ENCODE measurements around the gene NEDD4L.
"Not testable (repeated sequence)": the region's sequence is repeated elsewhere in the genome, so short reads cannot be mapped to it uniquely, and the experiment has no call there.

NEDD4L gene

DNA sequence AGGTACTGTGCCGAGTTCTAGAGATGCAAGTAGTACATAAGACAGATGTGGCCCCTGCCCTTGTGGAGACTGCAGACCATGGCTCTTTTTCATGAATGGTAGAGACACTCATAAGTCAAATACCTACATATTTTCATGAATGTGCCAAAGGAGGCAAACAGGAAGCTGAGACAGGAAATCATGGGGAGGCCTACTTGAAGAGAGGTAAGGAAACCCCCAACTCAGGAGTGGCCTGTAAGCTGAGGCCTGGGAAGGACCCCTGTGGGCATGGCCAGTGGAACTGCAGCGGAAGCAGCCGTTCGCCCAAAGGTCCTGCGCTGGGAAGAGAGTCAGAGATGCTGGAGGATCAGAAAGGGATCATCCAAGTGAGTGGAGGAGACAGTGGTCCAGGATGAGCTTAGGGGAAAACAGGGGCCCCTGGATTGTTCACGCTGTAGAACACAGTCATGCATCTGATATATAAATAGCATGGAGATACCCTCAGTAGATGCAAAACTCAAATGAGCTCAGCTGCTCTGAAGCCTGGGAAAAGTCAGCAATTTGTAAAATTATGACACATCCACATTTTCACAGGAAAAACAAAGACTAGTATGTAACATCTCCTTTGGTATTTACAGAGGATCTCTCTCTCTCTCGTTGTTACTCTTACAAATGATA is 228.9 kb downstream of the NEDD4L start:
- TF ChIP-seq MYC (IDR thresholded peaks at IDR 0.05; ENCODE audit: low read depth, low read length): no peak
- TF ChIP-seq, protein P1, sequence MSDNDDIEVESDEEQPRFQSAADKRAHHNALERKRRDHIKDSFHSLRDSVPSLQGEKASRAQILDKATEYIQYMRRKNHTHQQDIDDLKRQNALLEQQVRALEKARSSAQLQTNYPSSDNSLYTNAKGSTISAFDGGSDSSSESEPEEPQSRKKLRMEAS (IDR thresholded peaks at IDR 0.05; ENCODE audit: low read depth, low read length): no peak
- TF ChIP-seq POLR2A (IDR thresholded peaks at IDR 0.05; ENCODE audit: extremely low read depth, insufficient read length): no peak
- TF ChIP-seq, protein P2, sequence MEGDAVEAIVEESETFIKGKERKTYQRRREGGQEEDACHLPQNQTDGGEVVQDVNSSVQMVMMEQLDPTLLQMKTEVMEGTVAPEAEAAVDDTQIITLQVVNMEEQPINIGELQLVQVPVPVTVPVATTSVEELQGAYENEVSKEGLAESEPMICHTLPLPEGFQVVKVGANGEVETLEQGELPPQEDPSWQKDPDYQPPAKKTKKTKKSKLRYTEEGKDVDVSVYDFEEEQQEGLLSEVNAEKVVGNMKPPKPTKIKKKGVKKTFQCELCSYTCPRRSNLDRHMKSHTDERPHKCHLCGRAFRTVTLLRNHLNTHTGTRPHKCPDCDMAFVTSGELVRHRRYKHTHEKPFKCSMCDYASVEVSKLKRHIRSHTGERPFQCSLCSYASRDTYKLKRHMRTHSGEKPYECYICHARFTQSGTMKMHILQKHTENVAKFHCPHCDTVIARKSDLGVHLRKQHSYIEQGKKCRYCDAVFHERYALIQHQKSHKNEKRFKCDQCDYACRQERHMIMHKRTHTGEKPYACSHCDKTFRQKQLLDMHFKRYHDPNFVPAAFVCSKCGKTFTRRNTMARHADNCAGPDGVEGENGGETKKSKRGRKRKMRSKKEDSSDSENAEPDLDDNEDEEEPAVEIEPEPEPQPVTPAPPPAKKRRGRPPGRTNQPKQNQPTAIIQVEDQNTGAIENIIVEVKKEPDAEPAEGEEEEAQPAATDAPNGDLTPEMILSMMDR (IDR thresholded peaks at IDR 0.05; ENCODE audit: low read depth, low read length): no peak
- no peak for DNase-seq (ENCODE audit: low read depth)
- H3K4me3 ChIP-seq (ENCODE audit: low read depth, low read length): no peak overlapping the region

DNA sequence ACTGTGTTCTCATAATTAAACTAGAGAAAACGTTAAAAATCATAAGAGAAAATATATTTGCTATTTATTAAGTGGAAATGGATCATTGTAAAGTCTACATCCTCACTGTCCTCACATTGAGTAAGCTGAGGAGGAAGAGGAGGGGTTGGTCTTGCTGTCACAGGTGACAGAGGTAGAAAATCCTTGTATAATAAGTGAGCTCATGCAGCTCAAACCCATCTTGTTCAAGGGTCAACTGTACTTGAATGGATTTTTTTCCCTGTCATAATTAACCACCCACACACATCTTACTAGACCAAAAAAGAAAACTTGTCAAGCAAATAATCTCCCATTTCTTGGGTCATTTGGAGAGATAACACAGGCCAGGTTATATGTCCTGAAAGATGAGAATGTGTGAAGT is 231.2 kb downstream of the NEDD4L start:
- no peak for DNase-seq (ENCODE audit: low read depth)
- no peak overlapping the region for H3K4me3 ChIP-seq (ENCODE audit: low read depth, low read length)
- TF ChIP-seq POLR2A (IDR thresholded peaks at IDR 0.05; ENCODE audit: extremely low read depth, insufficient read length) (no peak), MYC (IDR thresholded peaks at IDR 0.05; ENCODE audit: low read depth, low read length) (no peak)
- TF ChIP-seq, protein P2 (IDR thresholded peaks at IDR 0.05; ENCODE audit: low read depth, low read length): no peak
- TF ChIP-seq, protein P1 (IDR thresholded peaks at IDR 0.05; ENCODE audit: low read depth, low read length): no peak

DNA sequence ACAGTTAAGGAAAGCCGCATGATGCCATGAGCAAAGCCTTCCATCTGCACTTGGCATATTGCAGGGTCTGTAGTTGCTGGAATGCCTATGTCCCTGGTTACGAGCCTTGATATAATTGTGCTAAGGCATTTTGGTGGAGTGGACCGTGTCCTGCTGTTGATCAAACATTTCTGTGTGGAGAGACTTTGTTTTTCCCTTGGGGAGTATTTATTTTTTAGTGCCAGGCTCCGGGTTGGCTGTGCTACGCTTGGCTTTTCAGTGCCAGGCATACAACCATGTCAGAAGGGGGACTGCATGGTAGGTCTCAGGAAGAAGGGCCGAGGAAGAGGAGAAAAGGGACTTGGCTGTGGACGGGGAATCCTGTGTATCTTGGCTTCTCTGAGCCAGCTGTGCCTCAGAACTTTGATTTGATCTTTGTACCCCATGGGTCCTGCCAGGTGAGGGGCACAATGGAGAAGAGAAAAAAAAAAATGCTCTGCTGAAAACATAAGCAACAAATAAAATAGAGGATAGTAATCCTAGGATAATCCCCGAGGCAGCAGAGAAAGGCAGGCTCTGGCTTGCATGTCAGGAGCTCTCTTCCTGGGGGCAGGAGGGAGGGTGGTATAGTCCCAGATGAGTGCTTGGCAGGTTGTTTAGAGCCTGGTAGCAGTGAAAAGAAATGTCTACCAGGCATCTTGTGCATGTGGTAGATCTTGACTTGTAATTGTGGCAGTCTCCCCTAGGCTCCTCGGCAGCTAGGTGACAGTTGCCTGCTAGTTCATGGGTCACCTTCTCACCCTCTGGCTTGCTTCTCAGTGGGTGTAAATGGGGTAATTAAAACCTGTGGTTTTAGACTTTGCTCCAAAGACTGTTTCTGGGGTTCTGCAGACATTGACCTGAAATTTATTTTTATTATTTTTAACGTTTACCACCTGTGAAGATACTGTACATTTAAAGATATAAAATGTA is 233.0 kb downstream of the NEDD4L start:
- no peak for DNase-seq (ENCODE audit: low read depth)
- H3K4me3 ChIP-seq (ENCODE audit: low read depth, low read length): no peak overlapping the region
- TF ChIP-seq, protein P2 (IDR thresholded peaks at IDR 0.05; ENCODE audit: low read depth, low read length): no peak
- TF ChIP-seq MYC (IDR thresholded peaks at IDR 0.05; ENCODE audit: low read depth, low read length) (no peak), POLR2A (IDR thresholded peaks at IDR 0.05; ENCODE audit: extremely low read depth, insufficient read length) (no peak)
- TF ChIP-seq, protein P1 (IDR thresholded peaks at IDR 0.05; ENCODE audit: low read depth, low read length): no peak

DNA sequence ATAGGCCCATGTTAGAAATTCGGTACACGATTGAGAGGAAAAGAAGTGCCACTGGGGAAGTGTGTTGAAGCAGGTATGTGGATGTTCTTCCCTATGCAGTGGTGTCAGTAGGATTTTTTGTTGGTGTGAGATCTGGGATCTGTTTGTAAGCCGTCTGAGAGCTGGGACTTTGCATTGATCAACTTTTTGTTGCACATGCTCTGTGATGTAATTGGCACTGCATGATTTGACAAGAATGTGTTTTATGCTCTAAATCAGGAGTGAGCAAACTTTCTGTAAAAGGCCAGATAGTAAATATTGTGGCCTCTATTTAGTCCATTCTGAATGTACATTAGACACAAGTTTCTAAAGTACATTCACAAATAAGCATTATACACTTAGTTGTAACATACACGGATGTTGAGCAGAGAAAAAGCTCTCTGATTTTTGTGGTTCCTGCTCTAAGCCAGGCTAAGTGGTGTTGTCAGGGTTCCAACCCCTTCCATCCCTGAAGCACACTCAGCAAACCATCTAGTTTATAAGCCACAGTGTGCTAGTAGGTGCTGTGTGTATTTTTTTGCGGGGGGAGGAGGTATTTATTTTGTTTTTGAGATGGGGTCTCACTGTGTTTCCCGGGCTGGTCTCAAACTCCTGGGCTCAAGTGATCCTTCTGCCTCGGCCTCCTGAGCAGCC is 235.6 kb downstream of the NEDD4L start:
- DNase-seq (ENCODE audit: low read depth): no peak
- H3K4me3 ChIP-seq (ENCODE audit: low read depth, low read length): no peak overlapping the region
- TF ChIP-seq, protein P1 (IDR thresholded peaks at IDR 0.05; ENCODE audit: low read depth, low read length): no peak
- TF ChIP-seq MYC (IDR thresholded peaks at IDR 0.05; ENCODE audit: low read depth, low read length): no peak
- TF ChIP-seq, protein P2 (IDR thresholded peaks at IDR 0.05; ENCODE audit: low read depth, low read length): no peak
- no peak for TF ChIP-seq POLR2A (IDR thresholded peaks at IDR 0.05; ENCODE audit: extremely low read depth, insufficient read length)

DNA sequence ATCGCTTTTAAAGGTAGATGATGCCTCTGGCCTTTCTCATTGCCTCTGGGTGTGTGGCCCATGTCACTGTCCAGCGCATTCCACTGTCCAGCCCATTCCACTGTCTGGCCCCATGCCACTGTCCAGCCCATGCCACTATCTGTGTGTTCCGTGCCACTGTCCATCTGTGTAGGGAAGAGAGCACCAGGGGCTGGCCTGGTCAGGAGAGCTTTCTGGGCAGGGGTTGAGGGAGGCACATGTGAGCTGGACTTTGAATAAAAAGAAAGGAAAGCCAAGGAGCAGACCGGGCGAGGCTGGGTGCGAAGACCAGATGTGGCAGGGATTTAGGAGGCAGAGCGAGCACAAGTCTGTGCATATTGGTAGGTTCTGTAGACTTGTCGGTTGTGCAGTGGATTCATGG is 236.2 kb downstream of the NEDD4L start:
- no peak overlapping the region for H3K4me3 ChIP-seq (ENCODE audit: low read depth, low read length)
- TF ChIP-seq, protein P1 (IDR thresholded peaks at IDR 0.05; ENCODE audit: low read depth, low read length): no peak
- TF ChIP-seq MYC (IDR thresholded peaks at IDR 0.05; ENCODE audit: low read depth, low read length): no peak
- TF ChIP-seq POLR2A (IDR thresholded peaks at IDR 0.05; ENCODE audit: extremely low read depth, insufficient read length): no peak
- TF ChIP-seq, protein P2 (IDR thresholded peaks at IDR 0.05; ENCODE audit: low read depth, low read length): no peak
- DNase-seq (ENCODE audit: low read depth): no peak

DNA sequence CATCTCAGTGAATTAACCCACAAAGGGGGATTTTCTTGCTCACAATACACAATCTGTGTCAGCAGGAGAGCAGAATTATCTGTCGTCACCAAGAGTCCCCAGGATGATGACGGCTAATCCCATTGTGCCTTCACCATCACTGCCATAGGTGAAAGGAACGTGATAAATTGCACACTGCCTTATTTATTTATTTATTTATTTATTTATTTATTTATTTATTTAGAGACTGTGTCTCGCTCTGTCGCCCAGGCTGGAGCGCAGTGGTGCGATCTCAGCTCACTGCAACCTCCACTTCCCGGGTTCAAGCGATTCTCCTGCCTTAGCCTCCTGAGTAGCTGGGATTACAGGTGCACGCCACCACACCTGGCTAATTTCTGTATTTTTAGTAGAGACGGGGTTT is 238.8 kb downstream of the NEDD4L start:
- not testable (repeated sequence) for H3K4me3 ChIP-seq (ENCODE audit: low read depth, low read length); DNase-seq (ENCODE audit: low read depth)
